HL-60 (cell line): ENCODE data around the gene DDX27.

Experiments used
- GABPA ChIP-seq: IDR thresholded peaks from 2 replicates; pipeline ENCODE4 v1.6.1; 2012; ENCODE audit warnings: low read depth
- POLR2AphosphoS5 ChIP-seq: IDR thresholded peaks from 2 replicates; pipeline ENCODE4 v1.6.1; 2012; ENCODE audit warnings: low read depth
- TF ChIP-seq, protein P1 (sequence below): IDR thresholded peaks from one replicate; pipeline ENCODE4 v1.5.1; 2011; ENCODE audit warnings: low read length, control low read depth, inconsistent platforms; ENCODE audit not compliant: insufficient read depth

DNA sequence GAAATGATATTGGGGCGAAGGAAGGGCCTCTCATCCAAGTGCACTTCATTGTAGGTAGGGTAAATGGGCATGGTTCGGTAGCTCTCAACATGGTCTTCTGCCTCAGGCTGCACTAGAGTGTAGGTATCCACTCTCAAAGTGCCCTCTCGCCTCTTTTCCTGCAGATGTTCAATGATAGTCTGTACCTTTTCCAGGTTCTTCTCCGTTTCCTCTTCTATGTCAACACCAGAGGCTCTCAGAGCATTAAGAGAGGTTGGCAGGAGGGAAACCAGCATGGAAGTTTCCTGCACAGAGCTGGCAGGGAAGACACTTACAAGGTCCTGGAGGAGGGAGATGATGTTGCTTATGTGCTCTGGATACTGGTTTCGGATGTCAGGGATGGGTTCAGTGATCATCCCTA is 51.5 kb downstream of the DDX27 start:
- TF ChIP-seq POLR2AphosphoS5, result no peak
- TF ChIP-seq, protein P1, sequence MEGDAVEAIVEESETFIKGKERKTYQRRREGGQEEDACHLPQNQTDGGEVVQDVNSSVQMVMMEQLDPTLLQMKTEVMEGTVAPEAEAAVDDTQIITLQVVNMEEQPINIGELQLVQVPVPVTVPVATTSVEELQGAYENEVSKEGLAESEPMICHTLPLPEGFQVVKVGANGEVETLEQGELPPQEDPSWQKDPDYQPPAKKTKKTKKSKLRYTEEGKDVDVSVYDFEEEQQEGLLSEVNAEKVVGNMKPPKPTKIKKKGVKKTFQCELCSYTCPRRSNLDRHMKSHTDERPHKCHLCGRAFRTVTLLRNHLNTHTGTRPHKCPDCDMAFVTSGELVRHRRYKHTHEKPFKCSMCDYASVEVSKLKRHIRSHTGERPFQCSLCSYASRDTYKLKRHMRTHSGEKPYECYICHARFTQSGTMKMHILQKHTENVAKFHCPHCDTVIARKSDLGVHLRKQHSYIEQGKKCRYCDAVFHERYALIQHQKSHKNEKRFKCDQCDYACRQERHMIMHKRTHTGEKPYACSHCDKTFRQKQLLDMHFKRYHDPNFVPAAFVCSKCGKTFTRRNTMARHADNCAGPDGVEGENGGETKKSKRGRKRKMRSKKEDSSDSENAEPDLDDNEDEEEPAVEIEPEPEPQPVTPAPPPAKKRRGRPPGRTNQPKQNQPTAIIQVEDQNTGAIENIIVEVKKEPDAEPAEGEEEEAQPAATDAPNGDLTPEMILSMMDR, result no peak
- TF ChIP-seq GABPA, result no peak
